Stimulated activated CD8-positive, alpha-beta memory T cell treated with anti-CD3 and anti-CD28 coated beads, Interleukin-15, amount 100 ng/mL, for 4 hours (primary cell): Measurements from ENCODE around the gene DDN.
A peak's percentile ranks its signal among the peaks of the same experiment; 100 is the strongest.

Experiments used
- DNase-seq, 2 donors: peaks; one replicate each; pipeline ENCODE4 v3.0.0-alpha.2; 2020; ENCODE audit warnings: low read depth in 2 of 2

Gene DDN

GRCh38 chr12:48967991-48968390 lies 31.2 kb downstream of the DDN start:
- no peak for DNase-seq

GRCh38 chr12:48966177-48966895 lies 32.8 kb downstream of the DDN start:
- no peak for DNase-seq

GRCh38 chr12:48965298-48965838 lies 33.8 kb downstream of the DDN start:
- no peak for DNase-seq

GRCh38 chr12:48961801-48962200 lies 37.4 kb downstream of the DDN start:
- DNase-seq: no peak

GRCh38 chr12:48961331-48961730 lies 37.8 kb downstream of the DDN start:
- no peak for DNase-seq

- no peak for DNase-seq
Measured at GRCh38 chr12:48960834-48961233, 38.3 kb downstream of the DDN start.

- no peak for DNase-seq
Measured at GRCh38 chr12:48958049-48958388, 41.2 kb downstream of the DDN start.

GRCh38 chr12:48957141-48958048 lies 41.8 kb downstream of the DDN start, which contains the start of gene ARF3:
Gene ARF3 (minus strand): TSS chr12:48957487. CDS start chr12:48941095, 16,392 bp downstream.
- DNase-seq: peak; percentile 78 to 82

GRCh38 chr12:48956279-48957140 lies 42.7 kb downstream of the DDN start:
- DNase-seq: no peak

- DNase-seq: no peak
Measured at GRCh38 chr12:48954841-48955501, 44.2 kb downstream of the DDN start.

GRCh38 chr12:48954061-48954460 lies 45.1 kb downstream of the DDN start:
- no peak for DNase-seq

GRCh38 chr12:48952691-48953090 lies 46.5 kb downstream of the DDN start:
- DNase-seq: no peak

- no peak for DNase-seq
Measured at GRCh38 chr12:48947727-48948126, 51.4 kb downstream of the DDN start.

GRCh38 chr12:48946943-48947342 lies 52.2 kb downstream of the DDN start:
- DNase-seq: no peak

- no peak for DNase-seq
Measured at GRCh38 chr12:48946205-48946604, 53.0 kb downstream of the DDN start.
